SK-N-MC (cell line): ENCODE data around the gene SRGAP3.

ENCODE experiments used
- DNase-seq: peaks from one replicate; pipeline ENCODE4 v3.0.0-alpha.2; 2011; ENCODE audit warnings: low read depth, low spot score
- H3K27ac ChIP-seq: fragments of 200-600 bp; sonication (generic); 2 replicates; pipeline ENCODE4 v1.5.1; 2016; ENCODE audit warnings: mixed run types
- H3K36me3 ChIP-seq: fragments of 200-600 bp; sonication (generic); 2 replicates; pipeline ENCODE4 v1.6.1; 2017; ENCODE audit warnings: antibody characterized with exemption, low read length, mixed read lengths; ENCODE audit not compliant: insufficient read depth
- H3K4me3 ChIP-seq: fragments of 200-600 bp; sonication (generic); 2 replicates; pipeline ENCODE4 v1.5.1; 2016
- H3K9ac ChIP-seq: fragments of 200-600 bp; sonication (generic); 2 replicates; pipeline ENCODE4 v1.8.0; 2017; ENCODE audit warnings: mixed run types, mixed read lengths; ENCODE audit not compliant: insufficient read length
- H3K9me3 ChIP-seq: fragments of 200-600 bp; sonication (generic); 2 replicates; pipeline ENCODE4 v1.6.1; 2017; ENCODE audit warnings: low read depth, mild to moderate bottlenecking, antibody characterized with exemption, low read length, moderate library complexity, mixed read lengths
- EZH2 ChIP-seq: fragments of 200-600 bp; sonication (generic); IDR thresholded peaks from one replicate; pipeline ENCODE4 v1.6.1; 2017; ENCODE audit warnings: antibody characterized with exemption
- FOXP2 ChIP-seq: optimal IDR thresholded peaks from 2 replicates; pipeline ENCODE3; 2011; ENCODE audit warnings: mild to moderate bottlenecking, moderate library complexity; ENCODE audit not compliant: insufficient read depth; ENCODE audit errors: extremely low read length, control extremely low read depth
- POLR2AphosphoS5 ChIP-seq: IDR thresholded peaks from 2 replicates; pipeline ENCODE4 v1.6.1; 2012; ENCODE audit warnings: mild to moderate bottlenecking, low read depth, low read length, borderline replicate concordance

SRGAP3 gene

GRCh38 chr3:9066141-9066540 lies 183.3 kb downstream of the SRGAP3 start:
- DNase-seq = no peak
- H3K36me3 ChIP-seq = no peaks in the 10 kb centered on the region
- TF ChIP-seq POLR2AphosphoS5 (no peak), EZH2 (no peak), FOXP2 (no peak)
- H3K9ac ChIP-seq = no peak overlapping the region
- no peaks in the 10 kb centered on the region for H3K9me3 ChIP-seq
- H3K27ac ChIP-seq = no peak overlapping the region
- no peak overlapping the region for H3K4me3 ChIP-seq

GRCh38 chr3:9064850-9065249 lies 184.6 kb downstream of the SRGAP3 start:
- Histone ChIP-seq H3K9me3 (no peaks in the 10 kb centered on the region), H3K27ac (no peak overlapping the region), H3K9ac (no peak overlapping the region), H3K36me3 (no peaks in the 10 kb centered on the region), H3K4me3 (no peak overlapping the region)
- TF ChIP-seq FOXP2 (no peak), POLR2AphosphoS5 (no peak), EZH2 (no peak)
- no peak for DNase-seq

GRCh38 chr3:9064251-9064650 lies 185.2 kb downstream of the SRGAP3 start:
- no peak for DNase-seq
- TF ChIP-seq FOXP2 (no peak), EZH2 (no peak), POLR2AphosphoS5 (no peak)
- Histone ChIP-seq H3K36me3 (no peaks in the 10 kb centered on the region), H3K9ac (no peak overlapping the region), H3K4me3 (no peak overlapping the region), H3K9me3 (no peaks in the 10 kb centered on the region), H3K27ac (no peak overlapping the region)

- H3K27ac ChIP-seq = no peak overlapping the region
- no peak for DNase-seq
These were observed 186.9 kb downstream of the SRGAP3 start for GRCh38 chr3:9062570-9062969.

GRCh38 chr3:9061634-9062033 lies 187.8 kb downstream of the SRGAP3 start:
- no peak for DNase-seq
- Histone ChIP-seq H3K9ac (no peak overlapping the region), H3K27ac (no peak overlapping the region), H3K9me3 (no peaks in the 10 kb centered on the region), H3K4me3 (no peak overlapping the region), H3K36me3 (no peaks in the 10 kb centered on the region)
- no peak for TF ChIP-seq EZH2
- no peak for TF ChIP-seq FOXP2
- TF ChIP-seq POLR2AphosphoS5 = no peak

More at GRCh38 chr3:9062570-9062969, 186.9 kb downstream of the SRGAP3 start:
- no peaks in the 10 kb centered on the region for H3K36me3 ChIP-seq
- H3K9me3 ChIP-seq = no peaks in the 10 kb centered on the region
- no peak for TF ChIP-seq EZH2
- no peak for TF ChIP-seq FOXP2
- TF ChIP-seq POLR2AphosphoS5 = no peak
- H3K4me3 ChIP-seq = no peak overlapping the region
- no peak overlapping the region for H3K9ac ChIP-seq

- TF ChIP-seq FOXP2 (no peak), POLR2AphosphoS5 (no peak), EZH2 (no peak)
- DNase-seq = no peak
- Histone ChIP-seq H3K9ac (no peak overlapping the region), H3K9me3 (no peaks in the 10 kb centered on the region), H3K27ac (no peak overlapping the region), H3K36me3 (no peaks in the 10 kb centered on the region), H3K4me3 (no peak overlapping the region)
These were observed 189.7 kb downstream of the SRGAP3 start for GRCh38 chr3:9059489-9060400.

- Histone ChIP-seq H3K4me3 (no peak overlapping the region), H3K27ac (no peak overlapping the region), H3K9me3 (no peaks in the 10 kb centered on the region), H3K9ac (no peak overlapping the region), H3K36me3 (no peaks in the 10 kb centered on the region)
- DNase-seq = no peak
- TF ChIP-seq POLR2AphosphoS5 (no peak), FOXP2 (no peak), EZH2 (no peak)
These were observed 192.9 kb downstream of the SRGAP3 start for GRCh38 chr3:9056581-9056980.

GRCh38 chr3:9047452-9048346 lies 201.7 kb downstream of the SRGAP3 start:
- H3K9ac ChIP-seq = no peak overlapping the region
- no peak for DNase-seq
- TF ChIP-seq EZH2 = no peak
- no peak overlapping the region for H3K27ac ChIP-seq
- H3K9me3 ChIP-seq = no peaks in the 10 kb centered on the region
- H3K4me3 ChIP-seq = no peak overlapping the region
- H3K36me3 ChIP-seq = no peaks in the 10 kb centered on the region
